BLaER1 treated with 17β-estradiol and CSF1 and Interleukin-3, amounts not matched to agents 10 nM and 100 nM (cell line): ENCODE data around the gene KRT8.
"Not testable (repeated sequence)": the region's sequence is repeated elsewhere in the genome, so short reads cannot be mapped to it uniquely, and the experiment has no call there.

Experiments
- H3K27ac ChIP-seq, 11 experiments: shearing (Covaris generic); formaldehyde crosslinking; 2 replicates each; pipeline ENCODE4 v1.8.1; 2022
- H3K27me3 ChIP-seq, 11 experiments: shearing (Covaris generic); formaldehyde crosslinking; 2 replicates each; pipeline ENCODE4 v1.8.1; 2022
- H3K36me3 ChIP-seq, 11 experiments: shearing (Covaris generic); formaldehyde crosslinking; 2 replicates each; pipeline ENCODE4 v1.8.1; 2022
- H3K4me1 ChIP-seq, 10 experiments: shearing (Covaris generic); formaldehyde crosslinking; 2 replicates each; pipeline ENCODE4 v1.8.1; 2022
- H3K4me2 ChIP-seq, 11 experiments: shearing (Covaris generic); formaldehyde crosslinking; 2 replicates each; pipeline ENCODE4 v1.8.1; 2022
- H3K4me3 ChIP-seq, 10 experiments: shearing (Covaris generic); formaldehyde crosslinking; 2 replicates each; pipeline ENCODE4 v1.8.1; 2022
- H3K9ac ChIP-seq, 11 experiments: shearing (Covaris generic); formaldehyde crosslinking; 2 replicates each; pipeline ENCODE4 v1.8.1; 2022
- H3K9me3 ChIP-seq, 11 experiments: shearing (Covaris generic); formaldehyde crosslinking; replicated peaks in 1 of 11; 2 replicates each; pipeline ENCODE4 v1.8.1; 2022
- H4K20me1 ChIP-seq, 11 experiments: shearing (Covaris generic); formaldehyde crosslinking; 2 replicates each; pipeline ENCODE4 v1.8.1; 2022
- Cebpa-rat ChIP-seq, 11 experiments: shearing (Covaris generic); IDR thresholded peaks; 2 replicates each; pipeline ENCODE4 v1.8.1; 2022

The KRT8 gene

DNA sequence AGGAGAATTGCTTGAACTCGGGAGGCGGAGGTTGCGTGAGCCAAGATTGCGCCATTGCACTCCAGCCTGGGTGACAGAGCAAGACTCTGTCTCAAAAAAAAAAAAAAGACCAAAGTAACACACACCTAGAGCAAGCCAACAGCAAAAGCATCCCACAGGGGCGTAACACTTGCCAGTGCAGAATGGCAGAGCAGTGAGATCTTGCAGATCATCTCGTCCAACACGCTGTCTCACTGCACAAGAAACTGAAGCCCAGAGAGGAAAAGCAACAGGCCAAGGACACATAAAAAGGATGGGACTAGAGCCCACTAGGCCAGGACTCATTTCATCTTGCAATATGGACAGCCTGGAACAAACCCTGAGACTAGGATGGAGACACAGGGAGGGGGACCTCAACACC lies 43.4 kb downstream of the KRT8 start:
- no peaks in the 10 kb centered on the region for H3K27me3 ChIP-seq
- H3K4me1 ChIP-seq = peaks cover 0 to 24% (median 3%) of the 10 kb centered on the region in 10 experiments; a peak in 9 of 20 replicates
- H3K4me3 ChIP-seq = no peak overlapping the region
- no peak overlapping the region for H3K4me2 ChIP-seq
- no peaks in the 10 kb centered on the region for H4K20me1 ChIP-seq
- no peak overlapping the region for H3K27ac ChIP-seq
- no peak for TF ChIP-seq Cebpa-rat (IDR thresholded peaks at IDR 0.05)
- H3K36me3 ChIP-seq = no peaks in the 10 kb centered on the region
- H3K9ac ChIP-seq = no peak overlapping the region
- no peaks in the 10 kb centered on the region for H3K9me3 ChIP-seq

DNA sequence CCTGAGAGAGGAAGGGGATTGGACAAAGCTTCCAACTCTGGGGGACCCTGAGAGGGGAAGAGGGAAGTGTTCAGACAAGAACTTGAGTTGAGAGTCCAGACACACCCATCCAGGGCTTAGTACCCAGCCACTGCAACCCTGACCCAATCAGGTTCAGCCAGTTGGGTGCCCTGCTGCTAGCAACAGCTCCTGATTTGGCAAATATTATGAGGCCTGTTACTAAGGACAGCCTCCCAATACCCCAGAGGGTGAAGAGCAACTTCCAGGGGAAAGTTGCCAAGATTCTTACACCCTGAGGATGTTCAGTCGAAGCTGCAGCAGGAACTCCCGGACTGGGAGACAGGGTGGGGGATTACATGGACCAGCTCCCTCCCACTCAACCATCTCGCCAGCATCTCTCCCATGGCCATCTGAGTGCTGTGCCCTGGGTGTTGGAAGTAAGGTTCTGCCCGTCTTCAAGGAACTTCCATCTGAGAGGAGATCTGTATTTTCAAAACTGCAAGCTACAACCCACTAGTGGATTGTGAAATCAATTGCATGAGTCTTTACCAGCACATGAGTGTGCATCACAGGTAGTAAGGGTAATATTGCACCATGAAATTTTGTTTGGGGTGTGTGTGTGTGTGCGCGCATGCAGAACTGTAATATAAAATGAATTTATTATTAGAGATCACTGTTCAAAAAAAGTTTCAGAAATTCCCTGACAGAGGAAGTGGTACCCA lies 44.6 kb downstream of the KRT8 start:
- H3K27me3 ChIP-seq = no peaks in the 10 kb centered on the region
- H3K27ac ChIP-seq = no peak overlapping the region; a peak in 1 of 22 replicates
- no peak overlapping the region for H3K9ac ChIP-seq
- no peak for TF ChIP-seq Cebpa-rat (IDR thresholded peaks at IDR 0.05)
- H3K9me3 ChIP-seq = no peaks in the 10 kb centered on the region
- peaks cover 0 to 16% (median 3%) of the 10 kb centered on the region in 10 experiments; a peak in 9 of 20 replicates for H3K4me1 ChIP-seq
- H3K4me2 ChIP-seq = peak overlapping the region in 5 of 11 experiments; percentile 8 to 58 (median 38); a peak in 7 of 22 replicates
- no peaks in the 10 kb centered on the region for H4K20me1 ChIP-seq
- H3K4me3 ChIP-seq = no peak overlapping the region
- no peaks in the 10 kb centered on the region for H3K36me3 ChIP-seq

DNA sequence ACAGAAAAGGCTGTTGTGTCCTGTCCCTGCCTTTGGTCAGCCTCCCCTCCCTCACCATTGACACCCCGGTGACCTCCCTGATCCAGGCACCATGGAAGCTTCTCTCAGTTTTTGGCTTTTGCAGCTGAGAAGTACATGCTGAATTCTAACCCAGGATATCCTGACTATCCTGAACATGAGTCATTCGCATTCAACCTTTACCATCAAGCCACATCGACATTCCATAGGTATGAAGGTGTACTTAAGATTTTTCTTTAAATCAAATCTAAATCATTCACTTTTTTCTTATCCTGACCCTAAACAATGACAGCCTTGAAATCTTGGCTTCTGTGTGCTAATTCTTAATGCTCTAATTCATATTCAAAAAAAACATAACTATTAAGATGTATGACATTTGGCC lies 47.4 kb downstream of the KRT8 start:
- Histone ChIP-seq H3K27ac (no peak overlapping the region), H3K4me2 (no peak overlapping the region), H3K9ac (no peak overlapping the region), H3K27me3 (no peaks in the 10 kb centered on the region), H3K4me3 (no peak overlapping the region), H3K4me1 (peaks cover 0 to 16% (median 3%) of the 10 kb centered on the region in 10 experiments; a peak in 9 of 20 replicates), H4K20me1 (no peaks in the 10 kb centered on the region), H3K36me3 (no peaks in the 10 kb centered on the region), H3K9me3 (peaks cover 0 to 3% (median 0%) of the 10 kb centered on the region in 11 experiments; a peak in 1 of 22 replicates)
- TF ChIP-seq Cebpa-rat (IDR thresholded peaks at IDR 0.05) = no peak

DNA sequence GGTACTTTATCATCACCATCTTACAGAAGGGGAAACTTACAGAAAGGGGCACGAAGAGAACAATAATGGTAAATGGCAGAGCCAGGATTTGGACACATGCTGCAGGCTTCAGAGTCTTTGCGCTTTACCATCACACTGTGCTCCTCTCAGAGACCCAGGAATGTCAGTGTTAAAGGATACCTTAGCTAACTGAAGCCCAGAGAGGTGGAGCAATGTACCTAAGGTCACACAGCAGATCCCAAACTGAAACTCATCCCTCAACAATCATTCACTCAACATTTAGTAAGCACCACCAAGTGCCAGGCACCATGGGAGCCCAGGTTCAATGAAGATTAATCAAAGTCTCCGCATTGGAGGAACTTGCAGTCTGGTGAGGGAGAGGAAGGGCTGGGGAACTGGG lies 48.1 kb downstream of the KRT8 start:
- H3K9me3 ChIP-seq = peaks cover 0 to 3% (median 0%) of the 10 kb centered on the region in 11 experiments; a peak in 1 of 22 replicates
- H3K36me3 ChIP-seq = no peaks in the 10 kb centered on the region
- peaks cover 0 to 16% (median 3%) of the 10 kb centered on the region in 10 experiments; a peak in 9 of 20 replicates for H3K4me1 ChIP-seq
- no peak for TF ChIP-seq Cebpa-rat (IDR thresholded peaks at IDR 0.05)
- no peaks in the 10 kb centered on the region for H3K27me3 ChIP-seq
- H3K4me2 ChIP-seq = no peak overlapping the region
- no peak overlapping the region for H3K4me3 ChIP-seq
- no peak overlapping the region for H3K9ac ChIP-seq
- no peak overlapping the region for H3K27ac ChIP-seq
- no peaks in the 10 kb centered on the region for H4K20me1 ChIP-seq

DNA sequence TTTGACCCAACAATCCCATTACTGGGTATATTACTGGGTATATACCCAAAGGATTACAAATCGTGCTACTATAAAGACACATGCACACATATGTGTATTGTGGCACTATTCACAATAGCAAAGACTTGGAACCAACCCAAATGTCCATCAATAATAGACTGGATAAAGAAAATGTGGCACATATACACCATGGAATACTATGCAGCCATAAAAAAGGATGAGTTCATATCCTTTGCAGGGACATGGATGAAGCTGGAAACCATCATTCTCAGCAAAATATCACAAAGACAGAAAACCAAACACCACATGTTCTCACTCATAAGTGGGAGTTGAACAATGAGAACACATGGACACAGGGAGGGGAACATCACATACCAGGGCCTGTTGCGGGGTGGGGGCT lies 48.8 kb downstream of the KRT8 start:
- H3K36me3 ChIP-seq, H3K9ac ChIP-seq, H4K20me1 ChIP-seq, H3K27ac ChIP-seq, H3K27me3 ChIP-seq, H3K9me3 ChIP-seq, H3K4me3 ChIP-seq, H3K4me2 ChIP-seq: not testable (repeated sequence)
- H3K4me1 ChIP-seq = peaks cover under 1 to 16% (median 7%) of the 10 kb centered on the region in 10 experiments; a peak in 18 of 20 replicates

DNA sequence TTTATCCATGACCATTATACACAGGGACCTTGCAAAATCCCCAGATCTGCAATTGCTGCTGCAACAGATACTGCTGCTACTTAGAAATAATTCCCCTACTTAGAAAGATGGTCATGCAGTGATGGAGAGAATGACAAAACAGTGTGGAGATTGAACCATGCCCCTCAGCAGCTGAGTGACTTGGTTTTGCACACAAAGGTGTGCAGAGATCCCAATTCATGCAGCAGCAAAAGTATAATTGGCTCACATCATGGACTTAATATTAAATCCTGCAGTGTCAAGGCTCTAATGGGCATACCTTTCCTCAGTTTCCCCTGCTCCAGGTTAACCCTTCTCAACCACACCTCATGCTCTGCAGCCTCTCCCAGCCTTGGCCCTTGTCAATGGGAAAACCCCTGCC lies 53.1 kb downstream of the KRT8 start:
- no peak overlapping the region for H3K27ac ChIP-seq
- no peaks in the 10 kb centered on the region for H3K36me3 ChIP-seq

DNA sequence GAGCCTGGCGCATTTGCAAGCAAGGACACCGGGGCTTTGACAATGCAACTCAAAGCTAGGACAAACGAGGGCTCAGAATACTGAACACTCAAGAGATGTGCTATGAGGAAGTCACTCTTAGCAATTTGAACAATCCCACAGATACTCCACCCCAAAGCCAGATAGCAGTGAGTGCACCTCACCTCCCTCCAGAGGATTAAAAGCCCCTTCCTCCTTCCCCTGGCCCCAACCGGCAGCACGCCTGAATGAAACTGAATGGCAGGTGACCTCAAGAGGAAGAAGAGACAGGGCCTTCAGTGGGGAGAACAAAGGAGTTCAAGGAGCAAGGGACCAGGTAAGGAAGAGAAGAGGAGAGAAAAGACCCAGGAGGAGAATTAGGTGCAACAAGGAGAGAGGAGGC lies 54.2 kb downstream of the KRT8 start:
- no peak for TF ChIP-seq Cebpa-rat (IDR thresholded peaks at IDR 0.05)
- no peaks in the 10 kb centered on the region; a peak in 1 of 22 replicates for H4K20me1 ChIP-seq
- no peak overlapping the region for H3K4me3 ChIP-seq
- peak overlapping the region in 8 of 11 experiments; percentile 32 to 66 (median 56); a peak in 15 of 22 replicates for H3K4me2 ChIP-seq
- H3K4me1 ChIP-seq = peaks cover 11 to 24% (median 19%) of the 10 kb centered on the region in 10 experiments; a peak in 17 of 20 replicates
- H3K27ac ChIP-seq = no peak overlapping the region
- no peaks in the 10 kb centered on the region for H3K36me3 ChIP-seq
- no peak overlapping the region for H3K9ac ChIP-seq
- no peaks in the 10 kb centered on the region for H3K27me3 ChIP-seq
- peaks cover 0 to 3% (median 0%) of the 10 kb centered on the region in 11 experiments; a peak in 1 of 22 replicates for H3K9me3 ChIP-seq

More for the DNA sequence above, 53.1 kb downstream of the KRT8 start:
- Histone ChIP-seq H3K9ac (no peak overlapping the region), H3K4me1 (peaks cover 11 to 24% (median 14%) of the 10 kb centered on the region in 10 experiments; a peak in 17 of 20 replicates), H3K4me3 (no peak overlapping the region), H3K27me3 (no peaks in the 10 kb centered on the region), H3K9me3 (peaks cover 0 to 3% (median 0%) of the 10 kb centered on the region in 11 experiments; a peak in 1 of 22 replicates), H4K20me1 (no peaks in the 10 kb centered on the region; a peak in 1 of 22 replicates), H3K4me2 (no peak overlapping the region)
- TF ChIP-seq Cebpa-rat (IDR thresholded peaks at IDR 0.05) = no peak

DNA sequence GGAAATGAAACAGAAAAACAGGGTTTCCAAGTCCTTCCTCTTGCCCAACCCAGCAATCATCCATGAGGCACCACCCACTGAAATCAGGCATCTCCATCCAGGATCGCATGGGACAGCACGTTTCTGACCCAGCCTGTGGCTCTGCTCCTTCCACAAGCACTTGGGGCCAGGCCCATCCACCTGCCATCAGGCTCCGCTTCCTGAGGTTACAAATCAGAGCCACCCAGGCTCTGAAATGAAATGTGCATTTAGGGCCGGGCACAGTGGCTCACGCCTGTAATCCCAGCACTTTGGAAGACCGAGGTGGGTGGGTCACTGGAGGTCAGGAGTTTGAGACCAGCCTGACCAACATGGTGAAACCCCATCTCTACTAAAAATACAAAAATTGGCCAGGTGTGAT lies 55.4 kb downstream of the KRT8 start:
- Histone ChIP-seq H4K20me1 (no peaks in the 10 kb centered on the region; a peak in 1 of 22 replicates), H3K27me3 (no peaks in the 10 kb centered on the region), H3K27ac (no peak overlapping the region), H3K36me3 (no peaks in the 10 kb centered on the region), H3K4me3 (no peak overlapping the region), H3K4me1 (peaks cover 11 to 24% (median 19%) of the 10 kb centered on the region in 10 experiments; a peak in 17 of 20 replicates), H3K9ac (no peak overlapping the region), H3K4me2 (0 out of 22 replicates have a peak overlapping the region, but pooled peaks of 1 of the 11 experiments have one; percentile 4), H3K9me3 (no peaks in the 10 kb centered on the region)
- TF ChIP-seq Cebpa-rat (IDR thresholded peaks at IDR 0.05) = no peak

DNA sequence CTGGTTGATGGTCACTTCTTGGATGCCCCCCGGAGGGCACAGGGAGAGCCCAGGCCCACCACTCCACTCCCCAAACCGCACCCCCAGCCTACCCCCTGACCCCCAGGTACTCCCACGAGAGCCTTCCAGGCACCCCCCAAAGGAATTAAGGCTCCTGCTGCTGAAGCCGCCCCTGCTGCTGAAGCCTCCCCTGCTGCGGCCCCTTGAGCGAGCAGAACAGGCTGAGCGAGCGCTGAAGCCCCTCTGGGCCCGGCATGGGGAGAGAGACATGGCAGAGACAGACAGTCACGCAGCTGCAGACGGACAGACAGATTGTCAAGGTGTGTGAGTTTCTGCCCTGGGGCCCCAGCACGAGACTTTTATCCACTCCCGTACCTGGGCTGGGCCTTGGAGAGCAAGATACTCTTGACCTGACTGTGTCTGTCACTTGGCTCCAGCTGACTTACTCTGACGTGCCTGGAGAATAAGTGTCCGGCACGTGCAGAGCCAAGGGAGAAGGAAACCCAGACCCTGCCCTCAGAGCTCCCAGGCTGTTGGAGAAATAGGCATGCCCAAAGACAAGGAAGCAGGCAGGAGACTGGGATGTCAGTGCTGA lies 56.1 kb downstream of the KRT8 start, which contains the start of gene KRT78:
Gene KRT78 (minus strand): TSS at position 334 of the 595 bp plus-strand sequence. CDS start 64 bp downstream, at position 270.
- no peak within 1 kb of the TSS for H3K4me3 ChIP-seq
- H3K4me1 ChIP-seq = peaks cover 11 to 24% (median 19%) of the 10 kb centered on the region in 10 experiments; a peak in 17 of 20 replicates
- H3K27ac ChIP-seq = no peak within 1 kb of the TSS
- no peaks in the 10 kb centered on the region for H3K9me3 ChIP-seq
- TF ChIP-seq Cebpa-rat (IDR thresholded peaks at IDR 0.05) = no peak
- H4K20me1 ChIP-seq = no peaks in the 10 kb centered on the region; a peak in 1 of 22 replicates
- no peaks in the 10 kb centered on the region for H3K36me3 ChIP-seq
- peak within 1 kb of the TSS in 4 of 11 experiments; percentile 4 to 46 (median 8); a peak in 4 of 22 replicates for H3K4me2 ChIP-seq
- H3K27me3 ChIP-seq = no peaks in the 10 kb centered on the region
- no peak within 1 kb of the TSS for H3K9ac ChIP-seq
